ENCODE data around the gene MED27. TPM values are rescaled to one million over a fixed set of nuclear protein-coding genes. Genes with fewer than 3 reads are reported as not detected.

MED27 gene
- total and polyA plus RNA-seq, 7 donors: 10.7 to 24.4 (median 14.2) TPM

DNA sequence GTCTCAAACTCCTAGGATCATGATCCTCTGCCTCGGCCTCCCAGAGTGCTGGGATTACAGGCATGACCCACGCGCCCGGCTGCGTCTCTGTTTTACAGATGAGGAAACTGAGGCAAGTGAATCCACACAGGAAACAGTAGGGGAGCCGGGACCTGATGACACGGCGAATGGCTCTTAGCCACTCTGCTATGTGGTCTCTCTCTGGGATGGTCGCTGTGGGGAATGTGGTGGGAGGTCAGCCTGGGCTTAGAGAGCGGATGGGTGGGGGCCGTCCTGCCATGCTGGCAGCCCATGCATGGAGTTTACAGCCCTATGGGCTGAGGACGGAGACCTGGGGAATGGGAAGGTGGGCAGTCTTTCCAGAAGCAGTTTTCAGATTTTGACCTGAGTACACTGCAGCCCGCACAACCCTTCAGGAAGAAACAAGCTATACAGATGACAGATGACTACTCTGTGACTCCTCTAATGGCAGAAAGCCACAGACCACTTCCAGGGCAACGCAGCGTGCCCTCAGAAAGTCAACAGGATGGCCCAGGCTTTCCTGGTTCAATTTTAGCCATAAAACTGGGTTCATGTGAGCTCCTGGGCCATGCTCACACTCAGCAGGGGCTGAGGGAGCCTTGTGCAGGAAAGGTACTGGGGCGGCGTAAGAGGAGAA is 203.7 kb downstream of the MED27 start:
- intact Hi-C loops (cut with DNase I): no loop called here
- H3K27me3 ChIP-seq (ENCODE audit: insufficient read depth in 3 of 3, low read length in 2 of 3): no peaks in the 10 kb centered on the region
- DNase-seq (no peak), ATAC-seq (no peak)
- 92 to 95% (median 93%) methylated on average over 17 of the region's 17 CpGs for WGBS, 3 donors
- no peak overlapping the region for H3K27ac ChIP-seq
- no peaks in the 10 kb centered on the region for H3K4me1 ChIP-seq
- no peaks in the 10 kb centered on the region for H3K9me3 ChIP-seq
- no peaks in the 10 kb centered on the region for H3K36me3 ChIP-seq (ENCODE audit: insufficient read depth in 1 of 2, low read depth in 1 of 2)
- no peak for TF ChIP-seq CTCF (IDR thresholded peaks at IDR 0.05)
- no peak overlapping the region for H3K4me3 ChIP-seq

DNA sequence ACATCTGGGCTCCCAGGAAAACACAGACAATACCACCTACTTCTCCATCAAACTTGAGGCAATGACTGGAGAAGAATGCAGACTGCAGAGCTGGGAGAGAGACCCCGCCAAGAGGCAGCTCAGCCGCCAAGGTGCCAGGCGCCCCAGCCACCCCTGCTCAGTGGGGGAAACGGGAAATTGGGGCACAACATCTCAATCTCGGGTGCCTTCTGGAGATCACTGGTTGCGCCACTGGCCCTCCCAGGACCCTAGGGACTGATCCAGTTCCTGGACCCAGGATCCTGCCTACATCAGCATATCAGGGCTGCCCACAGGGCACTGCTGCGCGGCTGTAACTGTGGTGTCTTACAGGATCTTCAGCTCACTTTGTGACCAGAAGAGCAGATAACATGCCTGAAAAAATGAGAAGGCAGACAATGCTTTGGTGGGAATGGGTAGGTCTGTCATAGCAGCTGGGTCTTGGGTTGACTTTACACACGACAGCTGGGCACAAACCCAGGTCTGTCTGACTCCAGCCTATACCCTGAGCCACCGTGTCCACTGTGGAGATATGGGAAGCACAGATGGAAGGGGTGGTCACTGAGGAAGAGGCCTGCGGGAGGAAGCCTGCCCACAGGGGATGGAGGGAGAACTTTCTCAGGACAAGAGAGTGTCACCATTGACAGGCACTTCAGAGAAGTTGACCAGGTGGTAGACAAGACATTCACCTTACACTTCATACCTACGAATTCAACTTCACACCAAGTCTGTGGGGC is 204.6 kb downstream of the MED27 start:
- Histone ChIP-seq H3K9me3 (no peaks in the 10 kb centered on the region), H3K27me3 (ENCODE audit: insufficient read depth in 3 of 3, low read length in 2 of 3) (no peaks in the 10 kb centered on the region), H3K4me3 (no peak overlapping the region), H3K36me3 (ENCODE audit: insufficient read depth in 1 of 2, low read depth in 1 of 2) (no peaks in the 10 kb centered on the region), H3K27ac (no peak overlapping the region), H3K4me1 (no peaks in the 10 kb centered on the region)
- intact Hi-C loops (cut with DNase I): no loop called here
- DNase-seq: no peak
- 88 to 94% (median 90%) methylated on average over 12 of the region's 12 CpGs for WGBS, 3 donors
- no peak for ATAC-seq
- TF ChIP-seq CTCF (IDR thresholded peaks at IDR 0.05): no peak

- Histone ChIP-seq H3K4me3 (no peak overlapping the region), H3K36me3 (ENCODE audit: insufficient read depth in 1 of 2, low read depth in 1 of 2) (no peaks in the 10 kb centered on the region), H3K27me3 (ENCODE audit: insufficient read depth in 3 of 3, low read length in 2 of 3) (no peaks in the 10 kb centered on the region), H3K27ac (no peak overlapping the region), H3K9me3 (no peaks in the 10 kb centered on the region), H3K4me1 (no peaks in the 10 kb centered on the region)
- DNase-seq: no peak
- no peak for TF ChIP-seq CTCF (IDR thresholded peaks at IDR 0.05)
- 84 to 90% (median 84%) methylated on average over 12 of the region's 12 CpGs for WGBS, 3 donors
- intact Hi-C loops (cut with DNase I): no loop called here
- ATAC-seq: no peak
Measured at GRCh38 chr9:131874447-131874846, 205.2 kb downstream of the MED27 start.

DNA sequence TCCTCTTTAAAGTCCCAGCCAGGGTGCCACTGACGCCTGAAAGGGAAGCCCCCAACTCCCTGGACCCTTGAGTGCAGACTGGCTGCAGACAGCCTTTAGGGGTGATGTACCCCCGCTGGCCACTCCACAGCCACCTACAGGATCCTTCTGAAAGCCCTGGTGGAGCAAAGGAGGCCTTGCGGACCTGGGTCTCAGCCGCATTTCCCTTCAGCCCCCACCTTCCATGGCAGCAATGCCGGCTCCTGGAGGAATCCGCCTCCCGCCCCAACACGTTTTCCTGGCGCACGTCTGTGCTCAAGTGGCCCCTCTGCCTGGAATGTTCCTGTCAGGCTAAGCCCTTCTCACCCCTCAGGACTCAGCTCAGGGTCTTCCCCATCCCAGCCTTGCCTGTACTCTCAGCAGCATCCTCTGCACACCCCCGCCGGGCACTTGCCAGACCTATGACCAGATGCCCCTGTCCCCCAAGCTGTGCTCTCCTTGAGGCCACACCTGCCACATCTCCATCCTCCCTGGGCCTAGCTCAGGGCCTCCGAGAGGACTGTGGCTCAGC is 205.7 kb downstream of the MED27 start:
- Histone ChIP-seq H3K4me3 (no peak overlapping the region), H3K36me3 (ENCODE audit: insufficient read depth in 1 of 2, low read depth in 1 of 2) (no peaks in the 10 kb centered on the region), H3K27me3 (ENCODE audit: insufficient read depth in 3 of 3, low read length in 2 of 3) (no peaks in the 10 kb centered on the region), H3K4me1 (no peaks in the 10 kb centered on the region), H3K27ac (no peak overlapping the region), H3K9me3 (no peaks in the 10 kb centered on the region)
- TF ChIP-seq CTCF (IDR thresholded peaks at IDR 0.05): no peak
- no peak for DNase-seq
- no peak for ATAC-seq
- 91 to 95% (median 94%) methylated on average over 13 of the region's 13 CpGs for WGBS, 3 donors
- intact Hi-C loops (cut with DNase I): no loop called here

All from psoas muscle (tissue), 8 donors.